HG03520 (cell line): ENCODE data around the gene PRR16.

Experiments used
- ATAC-seq: cut with Tn5 transposase; IDR thresholded peaks from one replicate; pipeline ENCODE4 v1.9.1; 2021; ENCODE audit warnings: mild to moderate bottlenecking, moderate library complexity; ENCODE audit not compliant: unreplicated experiment

The PRR16 gene

GRCh38 chr5:120567066-120567465, 103.0 kb downstream of the PRR16 start:
- no peak for ATAC-seq

GRCh38 chr5:120567921-120568320, 103.8 kb downstream of the PRR16 start:
- ATAC-seq: no peak

GRCh38 chr5:120568711-120569110, 104.6 kb downstream of the PRR16 start:
- ATAC-seq: no peak

GRCh38 chr5:120576588-120576987, 112.5 kb downstream of the PRR16 start:
- ATAC-seq: no peak

- ATAC-seq: no peak
These were observed 118.5 kb downstream of the PRR16 start for GRCh38 chr5:120582635-120583034.

GRCh38 chr5:120586646-120587045, 122.5 kb downstream of the PRR16 start:
- no peak for ATAC-seq

GRCh38 chr5:120591911-120592310, 127.8 kb downstream of the PRR16 start:
- ATAC-seq: no peak

- ATAC-seq: no peak
These were observed 135.5 kb downstream of the PRR16 start for GRCh38 chr5:120599576-120599975.

- no peak for ATAC-seq
These were observed 136.5 kb downstream of the PRR16 start for GRCh38 chr5:120600639-120601038.

- ATAC-seq: no peak
These were observed 137.9 kb downstream of the PRR16 start for GRCh38 chr5:120602033-120602432.

GRCh38 chr5:120604884-120605283, 140.8 kb downstream of the PRR16 start:
- ATAC-seq: no peak

- ATAC-seq: no peak
These were observed 141.4 kb downstream of the PRR16 start for GRCh38 chr5:120605325-120606079.

- no peak for ATAC-seq
These were observed 145.5 kb downstream of the PRR16 start for GRCh38 chr5:120609570-120609969.

- ATAC-seq: no peak
These were observed 146.0 kb downstream of the PRR16 start for GRCh38 chr5:120610145-120610544.

- no peak for ATAC-seq
These were observed 149.6 kb downstream of the PRR16 start for GRCh38 chr5:120613729-120614128.

GRCh38 chr5:120614531-120615180, 150.6 kb downstream of the PRR16 start:
- ATAC-seq: no peak

GRCh38 chr5:120615967-120616645, 152.0 kb downstream of the PRR16 start:
- no peak for ATAC-seq

GRCh38 chr5:120621339-120621738, 157.2 kb downstream of the PRR16 start:
- ATAC-seq: no peak

GRCh38 chr5:120624021-120624563, 160.0 kb downstream of the PRR16 start:
- no peak for ATAC-seq

GRCh38 chr5:120628156-120628555, 164.1 kb downstream of the PRR16 start:
- ATAC-seq: no peak

- ATAC-seq: no peak
These were observed 166.4 kb downstream of the PRR16 start for GRCh38 chr5:120630550-120630949.

GRCh38 chr5:120631611-120632010, 167.5 kb downstream of the PRR16 start:
- no peak for ATAC-seq
